ENCODE data around the gene C6orf52. TPM values are rescaled to one million over a fixed set of nuclear protein-coding genes. Genes with fewer than 3 reads are reported as not detected.

C6orf52 gene
- total and polyA plus RNA-seq, 2 of the 13 experiments (the other 11 are each of a cell fraction or from before 2014, with no cell fraction given), result 0.50 to 0.53 TPM

DNA sequence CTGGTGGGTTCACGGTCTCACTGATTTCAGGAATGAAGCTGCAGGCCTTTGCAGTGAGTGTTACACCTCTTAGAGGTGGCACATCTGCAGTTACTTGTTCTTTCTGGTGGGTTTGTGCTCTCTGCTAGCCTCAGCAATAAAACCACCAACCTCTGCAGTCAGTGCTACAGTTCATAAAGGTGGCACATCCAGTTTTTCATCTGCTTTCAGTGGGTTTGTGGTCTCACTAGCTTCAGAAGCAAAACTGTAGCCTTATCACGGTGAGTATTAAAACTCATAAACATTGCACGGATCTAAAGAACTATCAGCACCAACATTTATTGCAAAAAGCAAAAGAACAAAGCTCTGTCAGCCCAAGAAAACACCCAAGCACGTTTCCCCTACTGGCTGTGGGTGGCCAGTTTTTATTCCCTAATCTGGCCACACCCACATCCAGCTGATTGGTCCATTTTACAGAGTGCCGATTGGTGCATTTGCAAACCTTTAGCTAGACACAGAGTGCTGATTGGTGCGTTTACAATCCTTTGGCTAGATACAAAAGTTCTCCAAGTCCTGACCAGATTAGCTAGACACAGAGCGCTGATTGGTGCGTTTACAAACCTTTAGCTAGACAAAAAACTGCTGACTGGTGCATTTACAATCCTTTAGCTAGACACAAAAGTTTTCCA, 25.0 kb upstream of the C6orf52 start (continued):
- TF ChIP-seq NFYB (CRISPR knock-in tag; IDR thresholded peaks at IDR 0.05), result peak; percentile 97
- TF ChIP-seq, protein P1, sequence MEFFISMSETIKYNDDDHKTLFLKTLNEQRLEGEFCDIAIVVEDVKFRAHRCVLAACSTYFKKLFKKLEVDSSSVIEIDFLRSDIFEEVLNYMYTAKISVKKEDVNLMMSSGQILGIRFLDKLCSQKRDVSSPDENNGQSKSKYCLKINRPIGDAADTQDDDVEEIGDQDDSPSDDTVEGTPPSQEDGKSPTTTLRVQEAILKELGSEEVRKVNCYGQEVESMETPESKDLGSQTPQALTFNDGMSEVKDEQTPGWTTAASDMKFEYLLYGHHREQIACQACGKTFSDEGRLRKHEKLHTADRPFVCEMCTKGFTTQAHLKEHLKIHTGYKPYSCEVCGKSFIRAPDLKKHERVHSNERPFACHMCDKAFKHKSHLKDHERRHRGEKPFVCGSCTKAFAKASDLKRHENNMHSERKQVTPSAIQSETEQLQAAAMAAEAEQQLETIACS (CRISPR knock-in tag; IDR thresholded peaks at IDR 0.05), result no peak
- peak; percentile 93 for TF ChIP-seq ZMYM4 (CRISPR knock-in tag; IDR thresholded peaks at IDR 0.05)
- TF ChIP-seq ZMYM2 (CRISPR knock-in tag; IDR thresholded peaks at IDR 0.05), result peak; percentile 90

DNA sequence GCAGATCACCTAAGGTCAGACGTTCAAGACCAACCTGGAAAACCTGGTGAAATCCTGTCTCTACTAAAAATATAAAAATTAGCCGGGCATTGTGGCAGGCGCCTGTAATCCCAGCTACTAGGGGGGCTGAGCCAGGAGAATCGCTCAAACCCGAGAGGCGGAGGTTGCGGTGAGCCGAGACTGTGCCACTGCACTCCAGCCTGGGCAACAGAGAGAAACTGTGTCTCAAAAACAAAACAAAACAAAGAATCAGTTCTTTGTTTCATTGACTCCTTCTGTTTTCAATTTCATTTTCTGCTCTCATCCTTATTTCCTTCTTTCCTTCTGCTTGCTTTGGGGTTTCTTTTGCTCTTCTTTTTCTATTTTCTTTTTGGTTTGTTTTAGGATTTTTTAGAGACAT, 19.5 kb upstream of the C6orf52 start:
- Histone ChIP-seq H4K20me1 (ENCODE audit: insufficient read depth, low read length) (no peaks in the 10 kb centered on the region), H3K9me3 (ENCODE audit: low read length) (peaks cover 9% of the 10 kb centered on the region; the same call in 1 of the 2 replicates), H3K27me3 (ENCODE audit: control insufficient read depth in 1 of 2, insufficient read depth in 2 of 2, low read length in 2 of 2) (no peaks in the 10 kb centered on the region), H3K27ac (ENCODE audit: extremely low read length, insufficient read depth, low read length) (no peak overlapping the region), H2AFZ (ENCODE audit: low read length) (no peak overlapping the region), H3K4me3 (replicated peaks in 1 of 3; ENCODE audit: insufficient read depth in 1 of 3, low read depth in 2 of 3, low read length in 3 of 3) (no peak overlapping the region), H3K9ac (ENCODE audit: insufficient read depth, low read depth, low read length) (no peak overlapping the region), H3K79me2 (ENCODE audit: insufficient read depth, low read length) (no peaks in the 10 kb centered on the region), H3K4me1 (ENCODE audit: insufficient read depth, low read length) (no peaks in the 10 kb centered on the region), H3K4me2 (ENCODE audit: low read depth, low read length) (no peak overlapping the region), H3K36me3 (replicated peaks in 1 of 2; ENCODE audit: control insufficient read depth in 1 of 2, insufficient read depth in 2 of 2, low read length in 2 of 2) (peaks cover 1 to 13% of the 10 kb centered on the region in 2 experiments; a peak in 2 of 5 replicates)
- intact Hi-C loops (cut with micrococcal nuclease; ENCODE audit: unreplicated experiment), result no loop called here
- no peak for FAIRE-seq
- 90% methylated on average over 8 of the region's 8 CpGs for WGBS (ENCODE audit: low lambda C conversion rate)
- in situ Hi-C loops (cut with HindIII; ENCODE audit: extremely low pct_ligation_motif_present, low pct_unique_long_range_greater_than_20kb), result no loop called here
- CTCF ChIA-PET (ENCODE audit: low intra/inter-chr PET ratio, low total read pairs), result no interaction called here
- no peak for DNase-seq (ENCODE audit: low spot score)
- ATAC-seq, result no peak
- POLR2A ChIA-PET, result interaction anchor here (1.0 kb wide), 1 partner anchor 19 kb away, joined by 3 read pairs; the partner anchor contains the start of gene PAK1IP1
- no TSS peak for BruUV-seq (replicated peaks)
- TF ChIP-seq, protein P2, sequence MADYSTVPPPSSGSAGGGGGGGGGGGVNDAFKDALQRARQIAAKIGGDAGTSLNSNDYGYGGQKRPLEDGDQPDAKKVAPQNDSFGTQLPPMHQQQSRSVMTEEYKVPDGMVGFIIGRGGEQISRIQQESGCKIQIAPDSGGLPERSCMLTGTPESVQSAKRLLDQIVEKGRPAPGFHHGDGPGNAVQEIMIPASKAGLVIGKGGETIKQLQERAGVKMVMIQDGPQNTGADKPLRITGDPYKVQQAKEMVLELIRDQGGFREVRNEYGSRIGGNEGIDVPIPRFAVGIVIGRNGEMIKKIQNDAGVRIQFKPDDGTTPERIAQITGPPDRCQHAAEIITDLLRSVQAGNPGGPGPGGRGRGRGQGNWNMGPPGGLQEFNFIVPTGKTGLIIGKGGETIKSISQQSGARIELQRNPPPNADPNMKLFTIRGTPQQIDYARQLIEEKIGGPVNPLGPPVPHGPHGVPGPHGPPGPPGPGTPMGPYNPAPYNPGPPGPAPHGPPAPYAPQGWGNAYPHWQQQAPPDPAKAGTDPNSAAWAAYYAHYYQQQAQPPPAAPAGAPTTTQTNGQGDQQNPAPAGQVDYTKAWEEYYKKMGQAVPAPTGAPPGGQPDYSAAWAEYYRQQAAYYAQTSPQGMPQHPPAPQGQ (CRISPR knock-in tag; IDR thresholded peaks at IDR 0.05; ENCODE audit: borderline replicate concordance), result no peak
- TF ChIP-seq, protein P3, sequence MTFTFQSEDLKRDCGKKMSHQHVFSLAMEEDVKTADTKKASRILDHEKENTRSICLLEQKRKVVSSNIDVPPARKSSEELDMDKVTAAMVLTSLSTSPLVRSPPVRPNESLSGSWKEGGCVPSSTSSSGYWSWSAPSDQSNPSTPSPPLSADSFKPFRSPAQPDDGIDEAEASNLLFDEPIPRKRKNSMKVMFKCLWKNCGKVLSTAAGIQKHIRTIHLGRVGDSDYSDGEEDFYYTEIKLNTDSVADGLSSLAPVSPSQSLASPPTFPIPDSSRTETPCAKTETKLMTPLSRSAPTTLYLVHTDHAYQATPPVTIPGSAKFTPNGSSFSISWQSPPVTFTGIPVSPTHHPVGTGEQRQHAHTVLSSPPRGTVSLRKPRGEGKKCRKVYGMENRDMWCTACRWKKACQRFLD (CRISPR knock-in tag; IDR thresholded peaks at IDR 0.05; ENCODE audit: borderline replicate concordance), result no peak
- TF ChIP-seq, protein P4, sequence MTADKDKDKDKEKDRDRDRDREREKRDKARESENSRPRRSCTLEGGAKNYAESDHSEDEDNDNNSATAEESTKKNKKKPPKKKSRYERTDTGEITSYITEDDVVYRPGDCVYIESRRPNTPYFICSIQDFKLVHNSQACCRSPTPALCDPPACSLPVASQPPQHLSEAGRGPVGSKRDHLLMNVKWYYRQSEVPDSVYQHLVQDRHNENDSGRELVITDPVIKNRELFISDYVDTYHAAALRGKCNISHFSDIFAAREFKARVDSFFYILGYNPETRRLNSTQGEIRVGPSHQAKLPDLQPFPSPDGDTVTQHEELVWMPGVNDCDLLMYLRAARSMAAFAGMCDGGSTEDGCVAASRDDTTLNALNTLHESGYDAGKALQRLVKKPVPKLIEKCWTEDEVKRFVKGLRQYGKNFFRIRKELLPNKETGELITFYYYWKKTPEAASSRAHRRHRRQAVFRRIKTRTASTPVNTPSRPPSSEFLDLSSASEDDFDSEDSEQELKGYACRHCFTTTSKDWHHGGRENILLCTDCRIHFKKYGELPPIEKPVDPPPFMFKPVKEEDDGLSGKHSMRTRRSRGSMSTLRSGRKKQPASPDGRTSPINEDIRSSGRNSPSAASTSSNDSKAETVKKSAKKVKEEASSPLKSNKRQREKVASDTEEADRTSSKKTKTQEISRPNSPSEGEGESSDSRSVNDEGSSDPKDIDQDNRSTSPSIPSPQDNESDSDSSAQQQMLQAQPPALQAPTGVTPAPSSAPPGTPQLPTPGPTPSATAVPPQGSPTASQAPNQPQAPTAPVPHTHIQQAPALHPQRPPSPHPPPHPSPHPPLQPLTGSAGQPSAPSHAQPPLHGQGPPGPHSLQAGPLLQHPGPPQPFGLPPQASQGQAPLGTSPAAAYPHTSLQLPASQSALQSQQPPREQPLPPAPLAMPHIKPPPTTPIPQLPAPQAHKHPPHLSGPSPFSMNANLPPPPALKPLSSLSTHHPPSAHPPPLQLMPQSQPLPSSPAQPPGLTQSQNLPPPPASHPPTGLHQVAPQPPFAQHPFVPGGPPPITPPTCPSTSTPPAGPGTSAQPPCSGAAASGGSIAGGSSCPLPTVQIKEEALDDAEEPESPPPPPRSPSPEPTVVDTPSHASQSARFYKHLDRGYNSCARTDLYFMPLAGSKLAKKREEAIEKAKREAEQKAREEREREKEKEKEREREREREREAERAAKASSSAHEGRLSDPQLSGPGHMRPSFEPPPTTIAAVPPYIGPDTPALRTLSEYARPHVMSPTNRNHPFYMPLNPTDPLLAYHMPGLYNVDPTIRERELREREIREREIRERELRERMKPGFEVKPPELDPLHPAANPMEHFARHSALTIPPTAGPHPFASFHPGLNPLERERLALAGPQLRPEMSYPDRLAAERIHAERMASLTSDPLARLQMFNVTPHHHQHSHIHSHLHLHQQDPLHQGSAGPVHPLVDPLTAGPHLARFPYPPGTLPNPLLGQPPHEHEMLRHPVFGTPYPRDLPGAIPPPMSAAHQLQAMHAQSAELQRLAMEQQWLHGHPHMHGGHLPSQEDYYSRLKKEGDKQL (CRISPR knock-in tag; IDR thresholded peaks at IDR 0.05; ENCODE audit: low read depth), result no peak
- no peak for TF ChIP-seq ZSCAN20 (CRISPR knock-in tag; IDR thresholded peaks at IDR 0.05; ENCODE audit: borderline replicate concordance)
- TF ChIP-seq SALL1 (CRISPR knock-in tag; IDR thresholded peaks at IDR 0.05), result no peak
- no peak for TF ChIP-seq ZC3H4 (CRISPR knock-in tag; IDR thresholded peaks at IDR 0.05; ENCODE audit: borderline replicate concordance)
- no peak for TF ChIP-seq CBX1 (IDR thresholded peaks at IDR 0.05; ENCODE audit: low read depth)
- no peak for TF ChIP-seq STAT5B (CRISPR knock-in tag; IDR thresholded peaks at IDR 0.05)
- TF ChIP-seq FOXK2 (IDR thresholded peaks at IDR 0.05), result no peak
